ENCODE measurements around the gene PTPRT. TPM values are rescaled to one million over a fixed set of nuclear protein-coding genes. Genes with fewer than 3 reads are reported as not detected.

Gene PTPRT
- polyA plus RNA-seq, 2 of the 4 experiments (the other 2 are of a cell fraction), result not detected

- TF ChIP-seq, protein P1, sequence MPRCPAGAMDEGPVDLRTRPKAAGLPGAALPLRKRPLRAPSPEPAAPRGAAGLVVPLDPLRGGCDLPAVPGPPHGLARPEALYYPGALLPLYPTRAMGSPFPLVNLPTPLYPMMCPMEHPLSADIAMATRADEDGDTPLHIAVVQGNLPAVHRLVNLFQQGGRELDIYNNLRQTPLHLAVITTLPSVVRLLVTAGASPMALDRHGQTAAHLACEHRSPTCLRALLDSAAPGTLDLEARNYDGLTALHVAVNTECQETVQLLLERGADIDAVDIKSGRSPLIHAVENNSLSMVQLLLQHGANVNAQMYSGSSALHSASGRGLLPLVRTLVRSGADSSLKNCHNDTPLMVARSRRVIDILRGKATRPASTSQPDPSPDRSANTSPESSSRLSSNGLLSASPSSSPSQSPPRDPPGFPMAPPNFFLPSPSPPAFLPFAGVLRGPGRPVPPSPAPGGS (IDR thresholded peaks at IDR 0.05), result no peak
These were observed 595.7 kb downstream of the PTPRT start (continued) for GRCh38 chr20:42594011-42594410.

DNA sequence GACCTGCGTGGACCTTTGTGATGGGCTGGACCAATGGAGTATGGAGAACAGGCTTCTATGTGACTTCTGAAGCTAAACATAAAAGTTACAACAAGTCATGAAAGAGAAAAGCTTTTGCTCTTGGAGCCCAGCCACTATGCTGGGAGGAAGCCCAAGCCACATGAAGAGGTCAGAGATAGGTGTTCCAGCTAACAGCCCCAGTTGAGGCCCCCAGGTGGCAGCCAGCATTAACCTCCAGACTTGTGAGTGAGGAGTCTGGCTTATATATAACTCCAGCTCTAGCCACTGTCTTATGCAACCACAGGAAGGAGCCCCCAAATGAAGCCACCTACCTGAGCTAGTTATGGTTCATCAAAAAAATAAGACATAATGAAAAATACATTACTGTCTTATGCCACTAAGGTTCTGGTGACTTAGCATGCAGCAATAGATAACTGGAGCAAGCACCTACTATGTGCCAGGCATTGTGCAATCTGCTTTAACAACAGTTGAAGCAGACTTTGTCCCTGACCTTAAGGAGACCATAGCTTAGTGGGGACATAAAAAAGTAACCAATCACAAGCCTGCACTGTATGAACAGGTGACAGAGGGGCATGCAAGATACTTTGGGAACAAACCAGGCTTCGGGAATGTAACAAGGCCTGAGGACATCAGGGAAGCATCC, 599.6 kb downstream of the PTPRT start:
- ATAC-seq (no peak), FAIRE-seq (no peak)
- 0% methylated on average over 2 of the region's 2 CpGs for WGBS (ENCODE audit: missing lambda C conversion rate)

DNA sequence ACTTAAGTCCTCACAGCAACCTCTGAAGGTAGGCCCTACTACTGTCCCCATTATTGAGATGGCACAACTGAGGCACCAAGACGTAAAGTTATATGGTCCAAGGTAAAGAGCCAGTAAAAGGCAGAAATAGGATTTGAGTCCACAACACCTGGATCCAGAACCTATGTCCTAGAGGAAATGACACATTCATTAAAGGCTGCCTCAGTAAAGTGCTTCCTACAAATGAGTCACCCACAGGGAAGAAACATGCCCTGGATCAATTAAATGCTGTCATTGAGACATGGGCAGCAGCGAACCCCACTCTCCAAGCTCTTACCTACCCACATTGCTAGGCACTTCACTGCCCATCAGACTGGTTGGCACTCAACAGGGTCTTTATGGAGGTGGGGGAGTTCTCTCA, 600.9 kb downstream of the PTPRT start:
- FAIRE-seq, result no peak
- ATAC-seq, result no peak
- TF ChIP-seq HOXB5 (CRISPR knock-in tag; IDR thresholded peaks at IDR 0.05) (no peak), HDAC2 (IDR thresholded peaks at IDR 0.05) (no peak), MAX (IDR thresholded peaks at IDR 0.05) (no peak), HEYL (CRISPR knock-in tag; IDR thresholded peaks at IDR 0.05) (no peak), EP300 (IDR thresholded peaks at IDR 0.05) (no peak), ZSCAN20 (CRISPR knock-in tag; IDR thresholded peaks at IDR 0.05) (no peak), KDM1A (IDR thresholded peaks at IDR 0.05; ENCODE audit: low read depth) (no peak), SMC3 (IDR thresholded peaks at IDR 0.05) (no peak), MAFK (IDR thresholded peaks at IDR 0.05; ENCODE audit: partially characterized antibody) (no peak)
- TF ChIP-seq, protein P2, sequence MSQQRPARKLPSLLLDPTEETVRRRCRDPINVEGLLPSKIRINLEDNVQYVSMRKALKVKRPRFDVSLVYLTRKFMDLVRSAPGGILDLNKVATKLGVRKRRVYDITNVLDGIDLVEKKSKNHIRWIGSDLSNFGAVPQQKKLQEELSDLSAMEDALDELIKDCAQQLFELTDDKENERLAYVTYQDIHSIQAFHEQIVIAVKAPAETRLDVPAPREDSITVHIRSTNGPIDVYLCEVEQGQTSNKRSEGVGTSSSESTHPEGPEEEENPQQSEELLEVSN (IDR thresholded peaks at IDR 0.05; ENCODE audit: borderline replicate concordance, low read depth), result no peak
- ChIA-PET POLR2A (no interaction called here), CTCF (no interaction called here)
- no peak overlapping the region for H3K27ac ChIP-seq
- 0% methylated on average over 2 of the region's 2 CpGs for WGBS (ENCODE audit: missing lambda C conversion rate)
- H3K9me3 ChIP-seq, result no peaks in the 10 kb centered on the region
- H3K4me3 ChIP-seq, result no peak overlapping the region
- no peaks in the 10 kb centered on the region for H3K4me1 ChIP-seq
- no peak overlapping the region for H3K4me2 ChIP-seq
- DNase-seq (ENCODE audit: low read depth in 1 of 2, low spot score in 1 of 2), result no peak

More for the DNA sequence above, 599.6 kb downstream of the PTPRT start:
- no peak overlapping the region for H3K27ac ChIP-seq
- no peaks in the 10 kb centered on the region for H3K4me1 ChIP-seq
- TF ChIP-seq RAD21 (conservative IDR thresholded peaks at IDR 0.05 in 1 of 2, IDR thresholded peaks at IDR 0.05 in 1 of 2), result no peak
- no peak for TF ChIP-seq EHMT2 (IDR thresholded peaks at IDR 0.05; ENCODE audit: low read depth)
- TF ChIP-seq FOSL2 (IDR thresholded peaks at IDR 0.05), result no peak
- TF ChIP-seq FOSL2 (CRISPR knock-in tag; IDR thresholded peaks at IDR 0.05), result no peak
- TF ChIP-seq RCOR1 (IDR thresholded peaks at IDR 0.05; ENCODE audit: low read depth, low read length), result no peak
- TF ChIP-seq POLR2A (IDR thresholded peaks at IDR 0.05; ENCODE audit: low read length), result no peak
- TF ChIP-seq GATA3 (IDR thresholded peaks at IDR 0.05; ENCODE audit: borderline replicate concordance), result no peak
- TF ChIP-seq ZSCAN20 (CRISPR knock-in tag; IDR thresholded peaks at IDR 0.05), result no peak
- TF ChIP-seq KDM5A (IDR thresholded peaks at IDR 0.05), result no peak
- no peak for TF ChIP-seq CTCF (IDR thresholded peaks at IDR 0.05)
- TF ChIP-seq TFCP2L1 (CRISPR knock-in tag; IDR thresholded peaks at IDR 0.05), result no peak
- TF ChIP-seq ZFP36 (IDR thresholded peaks at IDR 0.05; ENCODE audit: borderline replicate concordance, partially characterized antibody), result no peak
- TF ChIP-seq HOXA7 (CRISPR knock-in tag; IDR thresholded peaks at IDR 0.05), result no peak
- H3K4me3 ChIP-seq, result no peak overlapping the region
- ChIA-PET CTCF (no interaction called here), POLR2A (no interaction called here)
- no peak overlapping the region for H3K4me2 ChIP-seq
- DNase-seq (ENCODE audit: low read depth in 1 of 2, low spot score in 1 of 2), result no peak
- no peaks in the 10 kb centered on the region for H3K9me3 ChIP-seq

Data from A549 (cell line).